Neuronal stem cell (in vitro differentiated cells): ENCODE measurements around the gene GPRIN3.

Experiments
- DNase-seq: peaks from one replicate; pipeline ENCODE4 v3.0.0-alpha.2; 2013; ENCODE audit warnings: low spot score
- H2AFZ ChIP-seq: one replicate; pipeline ENCODE4 v1.6.1; 2013; ENCODE audit warnings: mild to moderate bottlenecking, low read length, inconsistent platforms
- H2AK5ac ChIP-seq: 2 replicates; pipeline ENCODE4 v1.6.1; 2013; ENCODE audit warnings: low read depth, mild to moderate bottlenecking, inconsistent platforms, low read length, moderate library complexity, mixed read lengths
- H2BK120ac ChIP-seq: 2 replicates; pipeline ENCODE4 v1.6.1; 2013; ENCODE audit warnings: low read depth, mild to moderate bottlenecking, inconsistent platforms, low read length, moderate library complexity, mixed read lengths
- H2BK12ac ChIP-seq: one replicate; pipeline ENCODE4 v1.6.1; 2013; ENCODE audit warnings: low read length, inconsistent platforms
- H2BK15ac ChIP-seq: 2 replicates; pipeline ENCODE4 v1.6.1; 2013; ENCODE audit warnings: mild to moderate bottlenecking, low read length, inconsistent platforms, mixed read lengths
- H2BK5ac ChIP-seq: one replicate; pipeline ENCODE4 v1.6.1; 2013; ENCODE audit warnings: inconsistent platforms, mild to moderate bottlenecking, low read length, moderate library complexity
- H3K14ac ChIP-seq: one replicate; pipeline ENCODE4 v1.6.1; 2013; ENCODE audit warnings: low read length, inconsistent platforms
- H3K18ac ChIP-seq: 2 replicates; pipeline ENCODE4 v1.6.1; 2013; ENCODE audit warnings: low read length, inconsistent platforms
- H3K23ac ChIP-seq: 2 replicates; pipeline ENCODE4 v1.6.1; 2013; ENCODE audit warnings: low read depth, mild to moderate bottlenecking, mixed read lengths, low read length, inconsistent platforms; ENCODE audit not compliant: poor library complexity
- H3K27ac ChIP-seq: replicated peaks from 3 replicates; pipeline ENCODE4 v1.5.1; 2013; ENCODE audit warnings: low read length, inconsistent platforms
- H3K27me3 ChIP-seq, 3 experiments: 2 replicates each; pipeline ENCODE4 v1.6.1; 2013; ENCODE audit warnings: low read length in 3 of 3, mild to moderate bottlenecking in 2 of 3, inconsistent platforms in 1 of 3, low read depth in 1 of 3, mixed read lengths in 1 of 3, moderate library complexity in 1 of 3; ENCODE audit not compliant: control insufficient read depth in 3 of 3, insufficient read depth in 3 of 3
- H3K36me3 ChIP-seq, 2 donors: replicated peaks in 1 of 2; 2 replicates each; pipeline ENCODE4 v1.6.1; 2013; ENCODE audit warnings: low read length in 2 of 2; ENCODE audit not compliant: control insufficient read depth in 2 of 2, insufficient read depth in 2 of 2
- H3K4ac ChIP-seq: 2 replicates; pipeline ENCODE4 v1.6.1; 2013; ENCODE audit warnings: inconsistent platforms, mild to moderate bottlenecking, low read length, moderate library complexity
- H3K4me1 ChIP-seq, 2 donors: 1 replicate in 1 of 2; 2 replicates in 1 of 2; pipeline ENCODE4 v1.6.1; 2013; ENCODE audit warnings: low read length in 2 of 2, low read depth in 1 of 2; ENCODE audit not compliant: control insufficient read depth in 2 of 2, insufficient read depth in 1 of 2
- H3K4me2 ChIP-seq: one replicate; pipeline ENCODE4 v1.6.1; 2013; ENCODE audit warnings: mild to moderate bottlenecking, low read length, inconsistent platforms; ENCODE audit not compliant: insufficient read depth, poor library complexity, severe bottlenecking
- H3K4me3 ChIP-seq, 2 donors: 2 replicates each; pipeline ENCODE4 v1.5.1; 2013; ENCODE audit warnings: low read length in 2 of 2, mild to moderate bottlenecking in 2 of 2, inconsistent platforms in 1 of 2, moderate library complexity in 1 of 2
- H3K79me1 ChIP-seq: one replicate; pipeline ENCODE4 v1.6.1; 2013; ENCODE audit warnings: low read depth, mild to moderate bottlenecking, inconsistent platforms, low read length, moderate library complexity
- H3K9ac ChIP-seq: one replicate; pipeline ENCODE4 v1.6.1; 2013; ENCODE audit warnings: mild to moderate bottlenecking, low read depth, low read length, inconsistent platforms; ENCODE audit not compliant: poor library complexity
- H3K9me3 ChIP-seq, 2 donors: replicated peaks in 1 of 2; 2 replicates each; pipeline versions ENCODE3 to v1.6.1; 2013; ENCODE audit warnings: low read length in 2 of 2, mild to moderate bottlenecking in 2 of 2, inconsistent platforms in 1 of 2, low read depth in 1 of 2, mixed read lengths in 1 of 2, moderate library complexity in 1 of 2; ENCODE audit not compliant: control insufficient read depth in 2 of 2, insufficient read depth in 1 of 2
- H4K8ac ChIP-seq: one replicate; pipeline ENCODE4 v1.6.1; 2013; ENCODE audit warnings: low read depth, mild to moderate bottlenecking, inconsistent platforms, low read length, moderate library complexity
- H4K91ac ChIP-seq: one replicate; pipeline ENCODE4 v1.6.1; 2013; ENCODE audit warnings: low read length, low read depth, mild to moderate bottlenecking, inconsistent platforms; ENCODE audit not compliant: poor library complexity
- WGBS, 2 donors: extraction: QIAGEN DNeasy Blood & Tissue Kit; methylation state at CpG; one replicate each; pipeline ENCODE4 v1.1.7; 2013; ENCODE audit warnings: missing lambda C conversion rate in 2 of 2, mixed read lengths in 1 of 2; ENCODE audit not compliant: insufficient read length in 2 of 2, insufficient replicate concordance in 1 of 2; ENCODE audit errors: extremely low coverage in 2 of 2; 5-methylcytosine and 5-hydroxymethylcytosine counted together

The GPRIN3 gene

GRCh38 chr4:89273741-89274141 is 33.9 kb downstream of the GPRIN3 start:
- Histone ChIP-seq H4K91ac (no peak overlapping the region), H3K4ac (no peak overlapping the region), H3K18ac (no peak overlapping the region), H2BK120ac (no peak overlapping the region), H3K79me1 (no peaks in the 10 kb centered on the region), H3K9ac (no peak overlapping the region), H2BK15ac (no peak overlapping the region), H3K27me3 (peaks cover 0 to 3% (median 0%) of the 10 kb centered on the region in 3 experiments), H3K14ac (no peak overlapping the region), H4K8ac (no peak overlapping the region), H3K23ac (no peak overlapping the region), H3K4me3 (no peak overlapping the region), H2AK5ac (no peak overlapping the region), H3K36me3 (no peaks in the 10 kb centered on the region), H3K9me3 (no peaks in the 10 kb centered on the region), H2BK12ac (no peak overlapping the region), H3K4me2 (no peak overlapping the region), H2AFZ (no peak overlapping the region), H3K4me1 (no peaks in the 10 kb centered on the region), H2BK5ac (no peak overlapping the region), H3K27ac (no peak overlapping the region)
- WGBS, 2 donors = no CpG with 5 or more reads among the region's 5 CpGs
- DNase-seq = no peak

- H3K18ac ChIP-seq = no peak overlapping the region
- no peak overlapping the region for H3K23ac ChIP-seq
- no peak overlapping the region for H4K91ac ChIP-seq
- H2BK15ac ChIP-seq = no peak overlapping the region
- H3K27ac ChIP-seq = no peak overlapping the region
- H4K8ac ChIP-seq = no peak overlapping the region
- H3K4ac ChIP-seq = no peak overlapping the region
- WGBS, 2 donors = no CpG with 5 or more reads among the region's 1 CpG
- H3K36me3 ChIP-seq = no peaks in the 10 kb centered on the region
- no peak for DNase-seq
- no peaks in the 10 kb centered on the region for H3K9me3 ChIP-seq
- H2AK5ac ChIP-seq = no peak overlapping the region
- no peaks in the 10 kb centered on the region for H3K27me3 ChIP-seq
- no peak overlapping the region for H2AFZ ChIP-seq
- H3K4me2 ChIP-seq = no peak overlapping the region
- H3K4me1 ChIP-seq = no peaks in the 10 kb centered on the region
- no peak overlapping the region for H3K9ac ChIP-seq
- no peak overlapping the region for H2BK5ac ChIP-seq
- no peaks in the 10 kb centered on the region for H3K79me1 ChIP-seq
- H2BK12ac ChIP-seq = no peak overlapping the region
- H2BK120ac ChIP-seq = no peak overlapping the region
- H3K4me3 ChIP-seq = no peak overlapping the region
- H3K14ac ChIP-seq = no peak overlapping the region
Measured at GRCh38 chr4:89270792-89271191, 36.8 kb downstream of the GPRIN3 start.

- Histone ChIP-seq H3K4me2 (no peak overlapping the region), H3K18ac (no peak overlapping the region), H3K27ac (no peak overlapping the region), H3K4me1 (no peaks in the 10 kb centered on the region), H3K23ac (no peak overlapping the region), H3K14ac (no peak overlapping the region), H3K9ac (no peak overlapping the region), H2BK5ac (no peak overlapping the region), H2AFZ (no peak overlapping the region), H4K8ac (no peak overlapping the region), H3K9me3 (no peaks in the 10 kb centered on the region), H3K27me3 (no peaks in the 10 kb centered on the region), H3K4me3 (no peak overlapping the region), H3K79me1 (no peaks in the 10 kb centered on the region), H3K4ac (no peak overlapping the region), H2AK5ac (no peak overlapping the region), H4K91ac (no peak overlapping the region), H2BK15ac (no peak overlapping the region), H2BK12ac (no peak overlapping the region), H3K36me3 (no peaks in the 10 kb centered on the region), H2BK120ac (no peak overlapping the region)
- WGBS, 2 donors = no CpG with 5 or more reads among the region's 4 CpGs
- DNase-seq = no peak
Measured at GRCh38 chr4:89269121-89269666, 38.4 kb downstream of the GPRIN3 start.

- Histone ChIP-seq H2BK120ac (no peak overlapping the region), H2BK15ac (no peak overlapping the region), H3K4me3 (no peak overlapping the region)
Measured at GRCh38 chr4:89268679-89269078, 38.9 kb downstream of the GPRIN3 start.

More at GRCh38 chr4:89268679-89269078, 38.9 kb downstream of the GPRIN3 start:
- H3K27ac ChIP-seq = no peak overlapping the region
- H3K14ac ChIP-seq = no peak overlapping the region
- no peaks in the 10 kb centered on the region for H3K27me3 ChIP-seq
- no peak overlapping the region for H4K91ac ChIP-seq
- no peak overlapping the region for H3K4me2 ChIP-seq
- no peaks in the 10 kb centered on the region for H3K36me3 ChIP-seq
- DNase-seq = no peak
- no peak overlapping the region for H3K4ac ChIP-seq
- H2AK5ac ChIP-seq = no peak overlapping the region
- no peaks in the 10 kb centered on the region for H3K9me3 ChIP-seq
- H3K4me1 ChIP-seq = no peaks in the 10 kb centered on the region
- no CpG with 5 or more reads among the region's 2 CpGs for WGBS, 2 donors
- no peak overlapping the region for H2AFZ ChIP-seq
- H3K79me1 ChIP-seq = no peaks in the 10 kb centered on the region
- no peak overlapping the region for H3K18ac ChIP-seq
- no peak overlapping the region for H2BK5ac ChIP-seq
- no peak overlapping the region for H2BK12ac ChIP-seq
- H3K23ac ChIP-seq = no peak overlapping the region
- H4K8ac ChIP-seq = no peak overlapping the region
- H3K9ac ChIP-seq = no peak overlapping the region
